Measurements from ENCODE around the gene OSBPL1A. TPM values are rescaled to one million over a fixed set of nuclear protein-coding genes. Genes with fewer than 3 reads are reported as not detected.

Gene OSBPL1A
- total and polyA plus RNA-seq, 2 donors from 2014 or later = 27.0 to 40.3 TPM

DNA sequence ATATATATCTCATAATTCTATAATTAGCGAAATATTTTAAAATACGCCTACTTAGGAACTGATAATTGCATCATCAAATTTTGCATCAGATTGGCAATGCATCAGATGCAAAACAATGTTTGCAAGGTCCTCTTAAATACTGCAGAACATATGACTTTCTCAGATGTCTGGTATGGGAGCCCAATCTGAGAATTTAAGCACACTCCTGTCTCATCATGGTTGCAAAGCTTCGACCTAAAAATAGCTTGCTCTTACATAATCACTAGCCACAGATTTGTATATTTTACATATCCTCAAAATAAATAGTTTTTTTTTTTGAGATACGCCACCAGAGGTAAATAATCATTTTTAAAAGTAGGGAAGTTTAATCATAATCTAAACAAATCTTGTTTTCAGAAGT is 135.5 kb downstream of the OSBPL1A start:
- Histone ChIP-seq H3K36me3 (ENCODE audit: control insufficient read depth in 2 of 3, insufficient read depth in 3 of 3, low read length in 3 of 3) (no peaks in the 10 kb centered on the region), H3K4me1 (ENCODE audit: control insufficient read depth in 2 of 3, insufficient read depth in 2 of 3, low read depth in 1 of 3, low read length in 3 of 3) (no peaks in the 10 kb centered on the region), H3K9me3 (ENCODE audit: control insufficient read depth in 2 of 3, insufficient read depth in 1 of 3, low read length in 3 of 3) (peaks cover 0 to 2% (median 0%) of the 10 kb centered on the region in 3 donors), H3K27me3 (ENCODE audit: control insufficient read depth, insufficient read depth, low read length) (no peaks in the 10 kb centered on the region), H3K4me3 (ENCODE audit: low read length in 3 of 3) (no peak overlapping the region), H3K9ac (ENCODE audit: low read length in 3 of 3) (no peak overlapping the region), H3K27ac (ENCODE audit: low read depth in 2 of 2, low read length in 2 of 2) (no peak overlapping the region)
- TF ChIP-seq, protein P1, sequence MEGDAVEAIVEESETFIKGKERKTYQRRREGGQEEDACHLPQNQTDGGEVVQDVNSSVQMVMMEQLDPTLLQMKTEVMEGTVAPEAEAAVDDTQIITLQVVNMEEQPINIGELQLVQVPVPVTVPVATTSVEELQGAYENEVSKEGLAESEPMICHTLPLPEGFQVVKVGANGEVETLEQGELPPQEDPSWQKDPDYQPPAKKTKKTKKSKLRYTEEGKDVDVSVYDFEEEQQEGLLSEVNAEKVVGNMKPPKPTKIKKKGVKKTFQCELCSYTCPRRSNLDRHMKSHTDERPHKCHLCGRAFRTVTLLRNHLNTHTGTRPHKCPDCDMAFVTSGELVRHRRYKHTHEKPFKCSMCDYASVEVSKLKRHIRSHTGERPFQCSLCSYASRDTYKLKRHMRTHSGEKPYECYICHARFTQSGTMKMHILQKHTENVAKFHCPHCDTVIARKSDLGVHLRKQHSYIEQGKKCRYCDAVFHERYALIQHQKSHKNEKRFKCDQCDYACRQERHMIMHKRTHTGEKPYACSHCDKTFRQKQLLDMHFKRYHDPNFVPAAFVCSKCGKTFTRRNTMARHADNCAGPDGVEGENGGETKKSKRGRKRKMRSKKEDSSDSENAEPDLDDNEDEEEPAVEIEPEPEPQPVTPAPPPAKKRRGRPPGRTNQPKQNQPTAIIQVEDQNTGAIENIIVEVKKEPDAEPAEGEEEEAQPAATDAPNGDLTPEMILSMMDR (IDR thresholded peaks at IDR 0.05; ENCODE audit: borderline replicate concordance, extremely low read depth, insufficient read depth) = no peak
- intact Hi-C loops (cut with DNase I) = no loop called here
- FAIRE-seq (no peak), DNase-seq (no peak)

DNA sequence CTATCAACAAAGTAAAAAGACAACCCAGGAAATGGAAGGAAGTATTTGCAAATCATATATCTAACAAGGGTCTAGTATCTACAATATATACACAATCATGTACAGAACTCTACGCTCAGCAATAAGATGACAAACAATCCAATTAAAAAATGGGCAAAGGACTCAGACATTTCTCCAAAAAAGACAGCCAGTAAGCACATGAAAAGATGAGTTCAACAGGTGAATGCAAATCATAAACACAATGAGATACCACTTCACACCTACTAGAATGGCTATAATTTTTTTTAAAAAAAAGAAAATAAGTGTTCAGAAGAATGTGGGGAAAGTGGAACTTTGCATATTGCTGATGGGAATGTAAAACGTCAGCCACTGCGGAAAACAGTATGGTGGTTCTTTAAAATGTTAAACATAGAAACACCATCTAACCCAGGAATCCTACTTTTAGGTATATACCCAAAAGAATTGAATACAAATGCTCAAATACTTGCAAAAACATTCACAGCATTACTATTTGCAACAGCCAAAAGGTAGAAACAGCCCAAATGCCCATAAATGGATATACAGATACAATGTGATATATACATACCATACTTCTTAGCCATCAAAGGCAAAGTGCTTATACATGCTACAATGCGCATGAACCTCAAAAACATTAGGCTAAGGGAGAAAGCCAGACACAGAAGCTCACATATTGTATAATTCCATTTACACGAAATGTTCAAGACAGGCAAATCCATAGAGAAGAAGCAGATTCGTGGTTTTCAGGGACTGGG is 137.6 kb downstream of the OSBPL1A start:
- DNase-seq = no peak
- TF ChIP-seq, protein P1 (IDR thresholded peaks at IDR 0.05; ENCODE audit: borderline replicate concordance, extremely low read depth, insufficient read depth) = no peak
- Histone ChIP-seq H3K4me1 (ENCODE audit: control insufficient read depth in 2 of 3, insufficient read depth in 2 of 3, low read depth in 1 of 3, low read length in 3 of 3) (no peaks in the 10 kb centered on the region), H3K36me3 (ENCODE audit: control insufficient read depth in 2 of 3, insufficient read depth in 3 of 3, low read length in 3 of 3) (no peaks in the 10 kb centered on the region), H3K27ac (ENCODE audit: low read depth in 2 of 2, low read length in 2 of 2) (no peak overlapping the region), H3K27me3 (ENCODE audit: control insufficient read depth, insufficient read depth, low read length) (no peaks in the 10 kb centered on the region), H3K4me3 (ENCODE audit: low read length in 3 of 3) (no peak overlapping the region), H3K9ac (ENCODE audit: low read length in 3 of 3) (no peak overlapping the region), H3K9me3 (ENCODE audit: control insufficient read depth in 2 of 3, insufficient read depth in 1 of 3, low read length in 3 of 3) (peaks cover 0 to 4% (median 0%) of the 10 kb centered on the region in 3 donors)
- no peak for FAIRE-seq
- intact Hi-C loops (cut with DNase I) = no loop called here

DNA sequence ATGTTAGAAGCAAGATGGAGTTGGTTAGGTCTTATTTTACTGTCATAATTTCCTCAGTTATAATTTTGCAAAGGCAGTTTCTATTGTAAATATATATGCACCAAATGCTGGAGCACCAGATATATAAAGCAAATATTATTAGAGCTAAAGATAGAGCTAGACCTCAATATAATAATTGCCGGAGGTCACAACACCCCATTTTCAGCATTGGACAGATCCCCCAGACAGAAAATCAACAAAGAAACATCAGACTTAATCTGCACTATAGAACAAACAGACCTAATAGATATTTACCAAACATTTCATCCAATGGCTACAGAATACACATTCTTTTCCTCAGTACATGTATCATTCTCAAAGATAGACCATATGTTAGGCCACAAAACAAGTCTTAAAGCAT is 143.6 kb downstream of the OSBPL1A start:
- no peak overlapping the region for H3K27ac ChIP-seq (ENCODE audit: low read depth in 2 of 2, low read length in 2 of 2)
- no peaks in the 10 kb centered on the region for H3K4me1 ChIP-seq (ENCODE audit: control insufficient read depth in 2 of 3, insufficient read depth in 2 of 3, low read depth in 1 of 3, low read length in 3 of 3)
- TF ChIP-seq, protein P1 (IDR thresholded peaks at IDR 0.05; ENCODE audit: borderline replicate concordance, extremely low read depth, insufficient read depth) = no peak
- no peaks in the 10 kb centered on the region for H3K27me3 ChIP-seq (ENCODE audit: control insufficient read depth, insufficient read depth, low read length)
- H3K9ac ChIP-seq (ENCODE audit: low read length in 3 of 3) = no peak overlapping the region
- no peak for DNase-seq
- no peak overlapping the region for H3K4me3 ChIP-seq (ENCODE audit: low read length in 3 of 3)
- peaks cover 0 to 4% (median 0%) of the 10 kb centered on the region in 3 donors for H3K9me3 ChIP-seq (ENCODE audit: control insufficient read depth in 2 of 3, insufficient read depth in 1 of 3, low read length in 3 of 3)
- no peaks in the 10 kb centered on the region for H3K36me3 ChIP-seq (ENCODE audit: control insufficient read depth in 2 of 3, insufficient read depth in 3 of 3, low read length in 3 of 3)
- intact Hi-C loops (cut with DNase I) = no loop called here
- FAIRE-seq = no peak

Measured in kidney (tissue), 14 donors.